Mucosa of stomach (tissue), 1 donor: ENCODE measurements around the gene VCX2.
"Not testable (repeated sequence)": the region's sequence is repeated elsewhere in the genome, so short reads cannot be mapped to it uniquely, and the experiment has no call there.

Experiments used
- H3K27me3 ChIP-seq: one replicate; pipeline ENCODE4 v1.7.0; 2013; ENCODE audit warnings: mild to moderate bottlenecking, low read length; ENCODE audit not compliant: control insufficient read depth, insufficient read depth
- H3K36me3 ChIP-seq: one replicate; pipeline ENCODE4 v1.7.0; 2013; ENCODE audit warnings: low read length; ENCODE audit not compliant: control insufficient read depth, insufficient read depth
- H3K4me1 ChIP-seq: one replicate; pipeline ENCODE4 v1.7.0; 2013; ENCODE audit warnings: mild to moderate bottlenecking, low read length; ENCODE audit not compliant: control insufficient read depth, insufficient read depth
- H3K4me3 ChIP-seq: one replicate; pipeline ENCODE4 v1.7.0; 2013; ENCODE audit warnings: low read length
- H3K9ac ChIP-seq: one replicate; pipeline ENCODE4 v1.7.0; 2013; ENCODE audit warnings: mild to moderate bottlenecking, low read length, moderate library complexity
- H3K9me3 ChIP-seq: one replicate; pipeline ENCODE4 v1.7.0; 2013; ENCODE audit warnings: mild to moderate bottlenecking, low read length, moderate library complexity; ENCODE audit not compliant: control insufficient read depth
- donor health status: Pancreatic carcinoma.

Gene VCX2

DNA sequence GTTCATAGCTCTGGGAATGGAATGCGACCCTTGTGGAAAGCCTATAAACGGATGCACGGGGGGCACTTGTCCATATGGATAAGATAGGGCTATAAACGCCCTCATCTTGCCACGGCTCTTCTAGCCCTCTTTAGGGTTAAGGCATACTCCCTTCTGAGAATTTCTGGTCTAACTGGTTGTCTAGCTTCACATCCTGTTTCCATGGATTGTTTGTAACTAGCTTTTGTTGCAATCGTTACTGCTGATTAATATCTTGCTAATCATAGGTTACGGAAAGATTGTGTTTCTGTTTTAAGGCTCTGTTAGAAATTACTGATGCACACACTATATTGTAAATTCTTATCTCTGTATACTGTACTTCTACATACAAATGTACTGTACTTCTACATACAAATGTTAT, 17.1 kb downstream of the VCX2 start:
- H3K9ac ChIP-seq, H3K36me3 ChIP-seq, H3K9me3 ChIP-seq: not testable (repeated sequence)

GRCh38 chrX:8147226-8147625, 23.8 kb downstream of the VCX2 start:
- H3K9ac ChIP-seq: no peak overlapping the region
- H3K4me1 ChIP-seq: no peaks in the 10 kb centered on the region
- no peaks in the 10 kb centered on the region for H3K27me3 ChIP-seq
- H3K4me3 ChIP-seq: no peak overlapping the region
- no peaks in the 10 kb centered on the region for H3K36me3 ChIP-seq
- H3K9me3 ChIP-seq: no peaks in the 10 kb centered on the region

More for the DNA sequence above, 17.1 kb downstream of the VCX2 start:
- not testable (repeated sequence) for H3K4me3 ChIP-seq, H3K27me3 ChIP-seq, H3K4me1 ChIP-seq

DNA sequence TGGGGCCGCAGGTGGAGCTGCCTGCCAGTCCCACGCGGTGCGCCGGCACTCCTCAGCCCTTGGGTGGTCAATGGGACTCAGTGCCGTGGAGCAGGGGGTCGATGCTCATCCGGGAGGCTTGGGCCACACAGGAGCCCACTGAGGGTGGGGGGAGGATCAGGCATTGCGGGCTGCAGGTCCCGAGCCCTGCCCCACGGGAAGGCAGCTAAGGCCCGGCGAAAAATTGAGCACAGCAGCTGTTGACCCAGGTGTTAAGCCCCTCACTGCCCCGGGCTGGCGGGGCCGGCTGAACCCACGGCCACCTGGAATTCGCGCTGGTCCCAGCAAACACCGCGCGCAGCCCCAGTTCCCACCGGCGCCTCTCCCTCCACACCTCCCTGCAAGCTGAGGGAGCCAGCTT, 26.1 kb downstream of the VCX2 start:
- Histone ChIP-seq H3K4me1 (no peaks in the 10 kb centered on the region), H3K27me3 (no peaks in the 10 kb centered on the region), H3K36me3 (no peaks in the 10 kb centered on the region), H3K9ac (no peak overlapping the region), H3K9me3 (no peaks in the 10 kb centered on the region), H3K4me3 (no peak overlapping the region)

DNA sequence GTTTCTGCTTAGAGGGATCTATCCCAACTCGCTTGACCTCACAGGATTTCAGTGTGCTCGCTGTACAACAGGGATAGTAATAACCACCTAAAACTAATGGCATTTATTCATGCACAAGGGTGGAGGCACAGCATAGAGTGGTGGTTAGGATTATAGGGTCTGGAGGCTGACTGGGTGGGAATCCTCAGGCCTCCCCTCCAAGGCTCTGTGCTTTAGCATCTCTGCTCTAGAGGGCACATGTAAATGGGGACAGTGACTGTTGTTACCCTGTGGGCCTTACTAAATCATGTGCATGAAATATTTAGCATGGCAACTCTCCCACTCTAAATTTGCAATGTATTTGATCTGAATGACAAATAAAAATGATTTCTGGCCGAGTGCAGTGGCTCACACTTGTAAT, 29.2 kb downstream of the VCX2 start:
- no peaks in the 10 kb centered on the region for H3K4me1 ChIP-seq
- H3K27me3 ChIP-seq: no peaks in the 10 kb centered on the region
- H3K4me3 ChIP-seq: no peak overlapping the region
- H3K9ac ChIP-seq: no peak overlapping the region
- H3K36me3 ChIP-seq: no peaks in the 10 kb centered on the region
- H3K9me3 ChIP-seq: no peaks in the 10 kb centered on the region

- Histone ChIP-seq H3K4me1 (no peaks in the 10 kb centered on the region), H3K4me3 (no peak overlapping the region), H3K9ac (no peak overlapping the region), H3K9me3 (no peaks in the 10 kb centered on the region), H3K36me3 (no peaks in the 10 kb centered on the region), H3K27me3 (no peaks in the 10 kb centered on the region)
Measured at GRCh38 chrX:8140986-8141744, 29.9 kb downstream of the VCX2 start.

DNA sequence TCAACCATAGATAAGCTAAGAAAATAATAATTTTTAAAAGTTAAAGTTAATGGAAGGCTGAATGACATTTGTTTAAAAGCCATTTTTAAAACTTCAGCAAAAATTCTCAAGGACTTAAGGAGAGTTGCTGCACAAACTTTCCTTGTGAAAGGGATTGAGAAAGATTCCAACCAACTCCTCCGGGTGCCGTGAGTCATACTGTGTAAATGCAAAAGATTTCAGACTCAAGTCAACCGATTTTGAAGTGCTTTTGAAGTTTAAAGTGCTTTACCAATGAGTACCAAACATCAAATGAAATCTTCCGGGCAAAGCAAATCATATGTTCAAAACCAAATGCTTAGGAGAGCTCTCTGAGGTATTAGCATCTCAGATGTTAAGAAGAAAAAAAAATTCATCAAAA, 31.4 kb downstream of the VCX2 start:
- H3K27me3 ChIP-seq: no peaks in the 10 kb centered on the region
- no peaks in the 10 kb centered on the region for H3K36me3 ChIP-seq
- no peaks in the 10 kb centered on the region for H3K4me1 ChIP-seq
- H3K9ac ChIP-seq: no peak overlapping the region
- no peak overlapping the region for H3K4me3 ChIP-seq
- no peaks in the 10 kb centered on the region for H3K9me3 ChIP-seq

GRCh38 chrX:8138252-8138651, 32.8 kb downstream of the VCX2 start:
- Histone ChIP-seq H3K4me1 (no peaks in the 10 kb centered on the region), H3K9me3 (no peaks in the 10 kb centered on the region), H3K4me3 (no peak overlapping the region)

GRCh38 chrX:8126648-8127047, 44.4 kb downstream of the VCX2 start:
- H3K4me3 ChIP-seq: no peak overlapping the region
- H3K9ac ChIP-seq: no peak overlapping the region
- H3K4me1 ChIP-seq: no peaks in the 10 kb centered on the region
- no peaks in the 10 kb centered on the region for H3K27me3 ChIP-seq
- no peaks in the 10 kb centered on the region for H3K36me3 ChIP-seq
- H3K9me3 ChIP-seq: no peaks in the 10 kb centered on the region

More at GRCh38 chrX:8138252-8138651, 32.8 kb downstream of the VCX2 start:
- Histone ChIP-seq H3K27me3 (no peaks in the 10 kb centered on the region), H3K36me3 (no peaks in the 10 kb centered on the region), H3K9ac (no peak overlapping the region)

DNA sequence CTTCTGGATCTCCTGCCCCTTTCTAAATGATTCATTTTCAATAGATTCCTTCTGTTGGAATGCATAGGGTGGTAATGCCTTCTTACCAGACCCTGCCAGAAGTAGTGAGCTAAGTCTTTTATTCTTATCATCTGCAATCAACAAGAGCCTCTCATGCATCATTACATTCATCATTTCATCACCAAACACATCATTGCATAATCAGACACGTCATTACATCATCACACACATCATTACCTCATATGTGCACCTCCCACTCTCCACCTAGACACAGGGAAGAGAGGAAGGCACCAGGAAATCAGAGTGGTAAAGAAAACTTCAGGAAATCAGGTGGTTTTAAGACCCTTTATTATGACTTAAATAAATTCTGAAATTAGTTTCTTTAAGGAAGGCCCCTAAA, 45.0 kb downstream of the VCX2 start:
- Histone ChIP-seq H3K27me3 (no peaks in the 10 kb centered on the region), H3K9ac (no peak overlapping the region)

DNA sequence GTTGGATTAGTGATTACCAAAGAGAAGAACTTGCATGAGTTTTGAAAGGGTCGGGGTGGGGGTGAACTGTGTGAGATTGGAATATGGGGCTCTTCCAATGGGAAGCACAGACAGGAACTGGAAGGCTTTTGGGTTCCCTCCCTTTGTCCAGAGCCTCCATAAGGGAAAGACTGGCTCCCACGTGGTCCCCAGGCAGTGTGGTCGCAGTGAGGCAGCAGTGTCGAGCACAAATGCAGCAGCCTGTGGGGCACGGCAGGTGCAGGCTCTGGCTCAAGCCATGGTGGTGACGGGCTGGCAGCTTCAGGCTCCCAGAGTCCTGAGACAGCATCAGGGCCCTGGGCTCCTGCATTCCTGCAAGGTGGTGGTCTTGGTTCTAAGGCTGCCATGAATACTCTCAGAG, 45.5 kb downstream of the VCX2 start:
- Histone ChIP-seq H3K9me3 (no peaks in the 10 kb centered on the region), H3K4me3 (no peak overlapping the region), H3K36me3 (no peaks in the 10 kb centered on the region), H3K27me3 (no peaks in the 10 kb centered on the region), H3K9ac (no peak overlapping the region), H3K4me1 (no peaks in the 10 kb centered on the region)

More for the DNA sequence above, 45.0 kb downstream of the VCX2 start:
- H3K4me1 ChIP-seq: no peaks in the 10 kb centered on the region
- H3K36me3 ChIP-seq: no peaks in the 10 kb centered on the region
- no peaks in the 10 kb centered on the region for H3K9me3 ChIP-seq
- no peak overlapping the region for H3K4me3 ChIP-seq

DNA sequence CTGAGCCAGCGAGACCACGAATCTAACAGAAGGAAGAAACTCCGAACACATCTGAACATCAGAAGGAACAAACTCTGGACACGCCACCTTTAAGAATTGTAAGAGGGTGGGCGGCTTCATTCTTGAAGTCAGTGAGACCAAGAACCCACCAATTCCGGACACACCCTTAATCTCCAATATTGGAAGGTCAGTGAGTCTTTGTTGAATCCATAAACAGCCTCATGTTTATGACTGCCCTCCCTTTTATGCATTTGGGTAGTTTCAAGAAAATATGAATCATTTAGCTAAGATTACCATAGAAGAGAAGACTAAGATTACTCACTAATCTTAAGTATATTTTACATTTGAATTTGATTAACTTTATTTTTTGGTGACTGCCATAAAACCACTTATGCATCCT, 48.5 kb downstream of the VCX2 start:
- no peak overlapping the region for H3K4me3 ChIP-seq
- H3K9me3 ChIP-seq: no peaks in the 10 kb centered on the region
- H3K9ac ChIP-seq: no peak overlapping the region
- H3K27me3 ChIP-seq: no peaks in the 10 kb centered on the region
- no peaks in the 10 kb centered on the region for H3K36me3 ChIP-seq
- H3K4me1 ChIP-seq: no peaks in the 10 kb centered on the region

DNA sequence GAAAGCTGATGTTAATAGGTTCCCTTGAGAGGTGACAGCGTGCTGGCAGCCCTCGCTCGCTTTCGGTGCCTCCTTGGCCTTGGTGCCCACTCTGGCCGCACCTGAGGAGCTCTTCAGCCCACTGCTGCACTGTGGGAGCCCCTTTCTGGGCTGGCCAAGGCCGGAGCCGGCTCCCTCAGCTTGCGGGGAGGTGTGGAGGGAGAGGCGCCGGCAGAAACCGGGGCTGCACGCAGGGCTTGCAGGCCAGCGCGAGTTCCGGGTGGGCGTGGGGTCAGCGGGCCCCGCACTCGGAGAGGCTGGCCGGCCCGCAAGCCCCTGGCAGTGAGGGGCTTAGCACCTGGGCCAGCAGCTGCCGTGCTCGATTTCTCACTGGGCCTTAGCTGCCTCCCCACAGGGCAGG, 49.7 kb downstream of the VCX2 start:
- not testable (repeated sequence) for H3K36me3 ChIP-seq, H3K4me3 ChIP-seq, H3K4me1 ChIP-seq, H3K9ac ChIP-seq, H3K9me3 ChIP-seq, H3K27me3 ChIP-seq
